Mesothelial cell of epicardium (in vitro differentiated cells): ENCODE results near the gene LHX4. TPM values are rescaled to one million over a fixed set of nuclear protein-coding genes. Genes with fewer than 3 reads are reported as not detected.

ENCODE experiments used
- DNase-seq, 2 experiments: peaks; one replicate each; pipeline ENCODE4 v3.0.0; 2021; ENCODE audit warnings: low spot score in 2 of 2; ENCODE audit not compliant: unreplicated experiment in 2 of 2
- H3K27ac Mint-ChIP-seq: 2 replicates; pipeline ENCODE4 v1.8.0; 2021; ENCODE audit warnings: mixed read lengths
- H3K27me3 Mint-ChIP-seq: 2 replicates; pipeline ENCODE4 v1.8.0; 2021; ENCODE audit warnings: low read depth, mixed read lengths
- H3K36me3 Mint-ChIP-seq: 2 replicates; pipeline ENCODE4 v1.8.0; 2021; ENCODE audit warnings: mixed read lengths
- H3K4me1 Mint-ChIP-seq: 2 replicates; pipeline ENCODE4 v1.8.0; 2021; ENCODE audit warnings: mixed read lengths
- H3K4me3 Mint-ChIP-seq: 2 replicates; pipeline ENCODE4 v1.8.0; 2021; ENCODE audit warnings: mild to moderate bottlenecking, moderate library complexity, mixed read lengths
- H3K9me3 Mint-ChIP-seq: 2 replicates; pipeline ENCODE4 v1.8.0; 2021; ENCODE audit warnings: mixed read lengths
- total RNA-seq: library from RNA; stranded (reverse); gene quantifications from 3 replicates; pipeline ENCODE4 v1.2.1, GENCODE V29; 2021
- TF ChIP-seq, protein P1 (sequence below): fragments of 200-600 bp; sonication (generic); IDR thresholded peaks from one replicate; pipeline ENCODE4 v1.5.0; 2021; ENCODE audit warnings: antibody characterized with exemption; ENCODE audit not compliant: unreplicated experiment

Gene LHX4
- total RNA-seq, 1 donor from 2014 or later = 0.54 TPM

DNA sequence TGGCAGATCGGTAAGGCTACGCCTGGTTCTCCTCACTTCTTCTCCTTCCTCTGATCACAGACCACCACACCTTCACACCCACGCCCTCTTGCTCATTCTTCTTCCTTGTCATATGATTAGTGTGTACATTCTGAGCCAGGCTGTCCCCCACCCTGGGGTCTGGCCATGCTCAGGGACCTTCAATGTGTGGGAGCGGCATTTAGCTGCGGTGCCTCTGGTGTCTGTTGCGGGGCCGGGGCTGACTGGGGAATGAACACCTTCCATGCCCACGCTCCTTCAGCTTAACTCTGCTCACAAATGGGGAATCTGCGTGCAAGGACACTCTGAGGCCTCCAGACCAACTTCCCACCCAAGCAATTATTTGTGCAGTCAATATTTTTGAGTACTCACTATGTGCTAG is 46.0 kb upstream of the LHX4 start:
- Mint-ChIP-seq H3K27ac (no peak overlapping the region), H3K36me3 (peaks cover 10% of the 10 kb centered on the region), H3K27me3 (no peaks in the 10 kb centered on the region), H3K4me3 (no peak overlapping the region), H3K4me1 (no peaks in the 10 kb centered on the region), H3K9me3 (no peaks in the 10 kb centered on the region)
- no peak for DNase-seq
- TF ChIP-seq, protein P1, sequence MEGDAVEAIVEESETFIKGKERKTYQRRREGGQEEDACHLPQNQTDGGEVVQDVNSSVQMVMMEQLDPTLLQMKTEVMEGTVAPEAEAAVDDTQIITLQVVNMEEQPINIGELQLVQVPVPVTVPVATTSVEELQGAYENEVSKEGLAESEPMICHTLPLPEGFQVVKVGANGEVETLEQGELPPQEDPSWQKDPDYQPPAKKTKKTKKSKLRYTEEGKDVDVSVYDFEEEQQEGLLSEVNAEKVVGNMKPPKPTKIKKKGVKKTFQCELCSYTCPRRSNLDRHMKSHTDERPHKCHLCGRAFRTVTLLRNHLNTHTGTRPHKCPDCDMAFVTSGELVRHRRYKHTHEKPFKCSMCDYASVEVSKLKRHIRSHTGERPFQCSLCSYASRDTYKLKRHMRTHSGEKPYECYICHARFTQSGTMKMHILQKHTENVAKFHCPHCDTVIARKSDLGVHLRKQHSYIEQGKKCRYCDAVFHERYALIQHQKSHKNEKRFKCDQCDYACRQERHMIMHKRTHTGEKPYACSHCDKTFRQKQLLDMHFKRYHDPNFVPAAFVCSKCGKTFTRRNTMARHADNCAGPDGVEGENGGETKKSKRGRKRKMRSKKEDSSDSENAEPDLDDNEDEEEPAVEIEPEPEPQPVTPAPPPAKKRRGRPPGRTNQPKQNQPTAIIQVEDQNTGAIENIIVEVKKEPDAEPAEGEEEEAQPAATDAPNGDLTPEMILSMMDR = no peak

DNA sequence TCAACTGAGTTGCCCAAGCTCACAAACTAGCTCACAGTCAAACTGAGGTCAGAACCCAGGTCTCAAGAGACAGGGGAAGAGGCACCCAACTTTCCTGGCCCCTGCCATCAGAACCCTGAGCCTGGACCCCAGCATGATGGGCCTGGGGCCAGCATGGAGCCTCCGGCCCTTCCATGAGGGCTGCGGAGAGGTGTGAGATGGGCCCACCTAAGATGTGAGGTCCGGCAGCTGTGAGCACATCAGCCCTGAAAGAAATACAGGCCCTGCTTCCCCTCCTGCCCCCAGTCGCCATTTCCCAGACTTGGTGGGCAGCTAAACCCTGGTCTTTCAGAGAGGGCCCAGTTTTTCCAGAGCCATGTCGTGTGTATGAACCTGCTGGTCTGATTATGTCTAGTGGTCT is 44.8 kb upstream of the LHX4 start:
- no peaks in the 10 kb centered on the region for H3K9me3 Mint-ChIP-seq
- no peaks in the 10 kb centered on the region for H3K4me1 Mint-ChIP-seq
- no peaks in the 10 kb centered on the region for H3K27me3 Mint-ChIP-seq
- H3K4me3 Mint-ChIP-seq = no peak overlapping the region
- no peak overlapping the region for H3K27ac Mint-ChIP-seq
- peaks cover 10% of the 10 kb centered on the region for H3K36me3 Mint-ChIP-seq
- no peak for DNase-seq
- TF ChIP-seq, protein P1 = no peak

DNA sequence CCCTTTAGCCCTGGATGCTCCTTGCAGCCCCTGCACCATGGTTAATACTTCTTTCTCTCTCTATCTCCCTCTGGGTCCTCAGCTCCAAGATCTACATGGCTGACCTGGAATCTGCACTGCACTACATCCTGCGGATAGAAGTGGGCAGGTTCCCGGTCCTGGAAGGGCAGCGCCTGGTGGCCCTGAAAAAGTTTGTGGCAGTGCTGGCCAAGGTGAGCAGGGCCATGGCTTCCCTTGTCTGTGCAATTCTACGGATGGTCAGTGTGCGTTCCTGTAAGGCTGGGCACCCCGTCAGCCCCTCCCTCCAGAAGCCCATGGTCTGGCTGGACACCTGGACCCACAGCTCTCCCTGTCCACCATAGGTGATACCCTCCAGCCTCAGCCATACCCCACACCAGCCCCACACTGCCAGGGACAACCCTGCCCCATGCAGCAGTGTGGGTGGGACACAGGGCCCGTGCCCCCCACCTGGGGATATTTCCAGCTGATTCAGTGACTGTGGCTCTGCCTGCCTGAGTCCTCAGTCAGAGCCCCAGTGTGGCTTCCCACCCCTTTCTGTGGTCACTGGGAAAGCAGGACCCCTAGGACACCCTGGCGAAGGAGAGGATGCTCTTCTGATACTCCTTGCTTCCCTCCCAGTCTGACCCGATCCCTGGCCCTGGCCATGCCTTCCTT is 44.0 kb upstream of the LHX4 start:
- H3K9me3 Mint-ChIP-seq = no peaks in the 10 kb centered on the region
- no peak overlapping the region for H3K27ac Mint-ChIP-seq
- TF ChIP-seq, protein P1 = no peak
- DNase-seq = no peak
- H3K36me3 Mint-ChIP-seq = peaks cover 12% of the 10 kb centered on the region
- no peaks in the 10 kb centered on the region for H3K27me3 Mint-ChIP-seq
- no peaks in the 10 kb centered on the region for H3K4me1 Mint-ChIP-seq
- no peak overlapping the region for H3K4me3 Mint-ChIP-seq

DNA sequence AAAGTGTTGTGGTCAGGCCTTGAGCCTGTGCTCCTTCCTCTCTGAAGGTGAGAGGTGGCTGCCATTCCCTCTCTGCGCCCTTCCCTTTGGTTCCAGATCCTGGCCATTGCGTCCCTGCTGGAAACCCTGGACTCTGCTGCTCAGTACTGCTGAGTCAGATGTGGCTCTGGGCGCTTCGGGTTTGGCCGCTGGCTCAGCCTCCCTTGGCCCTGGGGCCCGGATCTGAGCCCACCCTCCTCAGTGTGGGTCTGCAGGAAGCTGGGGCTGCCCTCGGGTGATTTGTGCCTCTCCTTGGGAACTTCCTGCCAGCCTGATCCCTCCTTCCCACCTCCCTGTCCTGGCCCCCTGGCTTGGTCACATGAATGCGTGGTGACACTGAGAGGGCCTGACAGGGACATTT is 43.2 kb upstream of the LHX4 start:
- Mint-ChIP-seq H3K27ac (no peak overlapping the region), H3K27me3 (no peaks in the 10 kb centered on the region), H3K4me3 (no peak overlapping the region), H3K36me3 (peaks cover 16% of the 10 kb centered on the region), H3K9me3 (no peaks in the 10 kb centered on the region), H3K4me1 (no peaks in the 10 kb centered on the region)
- TF ChIP-seq, protein P1 = no peak
- DNase-seq = no peak

DNA sequence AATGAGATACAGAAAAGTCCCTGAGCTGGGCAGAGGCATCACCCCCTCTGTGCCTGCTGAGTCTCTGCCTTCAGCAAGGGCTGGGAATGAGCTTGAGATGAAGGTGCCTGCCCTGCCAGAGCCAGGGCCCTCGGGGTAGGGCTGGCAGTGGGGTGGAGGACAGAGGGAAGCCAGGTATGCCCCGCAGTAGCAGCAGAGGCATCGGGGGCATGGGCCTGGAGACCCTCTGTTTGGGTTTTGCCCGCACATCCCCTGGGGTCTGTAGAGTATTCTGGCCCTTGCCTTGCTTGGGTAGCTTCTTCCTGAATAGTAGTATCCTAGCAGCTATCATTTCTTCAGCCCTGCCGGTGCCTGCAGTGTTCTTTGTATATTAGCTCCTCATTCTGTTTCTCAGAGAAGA is 42.4 kb upstream of the LHX4 start:
- Mint-ChIP-seq H3K9me3 (no peaks in the 10 kb centered on the region), H3K36me3 (peaks cover 14% of the 10 kb centered on the region), H3K4me3 (no peak overlapping the region), H3K27ac (no peak overlapping the region), H3K4me1 (no peaks in the 10 kb centered on the region), H3K27me3 (no peaks in the 10 kb centered on the region)
- DNase-seq = no peak
- TF ChIP-seq, protein P1 = no peak
